Hepatocyte (in vitro differentiated cells): Measurements from ENCODE around the gene BCL2L1.

Experiments used
- EZH2phosphoT487 ChIP-seq: fragments of 200-600 bp; sonication (generic); IDR thresholded peaks from one replicate; pipeline ENCODE4 v1.6.1; 2018; ENCODE audit warnings: antibody characterized with exemption, mild to moderate bottlenecking, low read depth, moderate library complexity; ENCODE audit not compliant: unreplicated experiment, severe bottlenecking
- TF ChIP-seq, protein P1 (sequence below): fragments of 200-600 bp; sonication (generic); IDR thresholded peaks from 2 replicates; pipeline ENCODE4 v1.5.1; 2016; ENCODE audit warnings: antibody characterized with exemption, mild to moderate bottlenecking; ENCODE audit not compliant: poor library complexity

DNA sequence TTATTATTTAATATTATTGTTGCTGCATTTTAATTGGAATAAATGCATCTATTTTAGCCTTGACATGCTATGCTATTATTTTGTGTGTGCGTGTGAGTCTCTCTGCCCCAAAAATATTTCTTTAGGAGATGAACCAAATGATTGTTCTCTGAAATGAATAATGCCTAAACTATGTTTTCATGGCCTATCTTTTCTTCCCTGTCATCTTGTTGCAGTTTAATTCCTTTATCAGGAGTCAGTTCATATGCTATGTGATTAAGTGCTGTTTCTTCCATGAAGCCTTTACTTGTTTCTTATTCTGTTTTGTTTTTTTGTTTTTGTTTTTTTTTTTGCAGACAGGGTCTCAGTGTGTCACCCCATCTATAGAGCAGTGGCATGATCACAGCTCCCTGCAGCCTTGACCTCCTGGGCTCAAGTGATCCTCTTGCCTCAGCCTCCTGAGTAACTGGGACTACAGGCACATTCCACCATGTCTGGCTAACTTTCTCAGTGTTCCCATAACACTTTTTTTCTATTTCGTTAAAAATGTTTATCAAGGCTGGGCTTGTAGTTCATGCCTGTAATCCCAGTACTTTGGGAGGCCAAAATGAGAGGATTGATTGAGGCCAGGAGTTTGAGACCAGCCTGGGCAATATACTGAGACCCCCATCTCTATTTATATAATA, 42.1 kb upstream of the BCL2L1 start:
- TF ChIP-seq, protein P1, sequence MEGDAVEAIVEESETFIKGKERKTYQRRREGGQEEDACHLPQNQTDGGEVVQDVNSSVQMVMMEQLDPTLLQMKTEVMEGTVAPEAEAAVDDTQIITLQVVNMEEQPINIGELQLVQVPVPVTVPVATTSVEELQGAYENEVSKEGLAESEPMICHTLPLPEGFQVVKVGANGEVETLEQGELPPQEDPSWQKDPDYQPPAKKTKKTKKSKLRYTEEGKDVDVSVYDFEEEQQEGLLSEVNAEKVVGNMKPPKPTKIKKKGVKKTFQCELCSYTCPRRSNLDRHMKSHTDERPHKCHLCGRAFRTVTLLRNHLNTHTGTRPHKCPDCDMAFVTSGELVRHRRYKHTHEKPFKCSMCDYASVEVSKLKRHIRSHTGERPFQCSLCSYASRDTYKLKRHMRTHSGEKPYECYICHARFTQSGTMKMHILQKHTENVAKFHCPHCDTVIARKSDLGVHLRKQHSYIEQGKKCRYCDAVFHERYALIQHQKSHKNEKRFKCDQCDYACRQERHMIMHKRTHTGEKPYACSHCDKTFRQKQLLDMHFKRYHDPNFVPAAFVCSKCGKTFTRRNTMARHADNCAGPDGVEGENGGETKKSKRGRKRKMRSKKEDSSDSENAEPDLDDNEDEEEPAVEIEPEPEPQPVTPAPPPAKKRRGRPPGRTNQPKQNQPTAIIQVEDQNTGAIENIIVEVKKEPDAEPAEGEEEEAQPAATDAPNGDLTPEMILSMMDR: no peak
- TF ChIP-seq EZH2phosphoT487: no peak
